Neural cell (in vitro differentiated cells): ENCODE measurements around the gene SLIT3. TPM values are rescaled to one million over a fixed set of nuclear protein-coding genes. Genes with fewer than 3 reads are reported as not detected.

ENCODE experiments used
- H2AFZ ChIP-seq: fragments of 200-600, 300-800 bp; sonication (generic), shearing (Covaris generic); 2 replicates; pipeline ENCODE4 v1.6.0; 2014; ENCODE audit warnings: low read depth, mild to moderate bottlenecking, antibody characterized with exemption, low read length, moderate library complexity
- H3F3A ChIP-seq: fragments of 200-600 bp; shearing (Covaris generic); 2 replicates; pipeline ENCODE4 v1.6.1; 2016; ENCODE audit warnings: mild to moderate bottlenecking, moderate library complexity, mixed read lengths, antibody characterized with exemption, low read length; ENCODE audit not compliant: insufficient read depth, poor library complexity, severe bottlenecking
- H3K27ac ChIP-seq: fragments of 200-600, 300-800 bp; sonication (generic), shearing (Covaris generic); 2 replicates; pipeline ENCODE4 v1.5.1; 2014; ENCODE audit warnings: mild to moderate bottlenecking, low read length, moderate library complexity
- H3K27me3 ChIP-seq: fragments of 300-800, 200-600 bp; sonication (generic), shearing (Covaris generic); 2 replicates; pipeline ENCODE4 v1.6.0; 2014; ENCODE audit warnings: mild to moderate bottlenecking, low read depth, low read length, moderate library complexity; ENCODE audit not compliant: insufficient read depth
- H3K36me3 ChIP-seq: fragments of 300-800, 200-600 bp; sonication (generic), shearing (Covaris generic); 2 replicates; pipeline ENCODE4 v1.5.1; 2014; ENCODE audit warnings: mild to moderate bottlenecking, antibody characterized with exemption, low read length, moderate library complexity; ENCODE audit not compliant: insufficient read depth
- H3K4me2 ChIP-seq: fragments of 300-800, 200-600 bp; sonication (generic), shearing (Covaris generic); 2 replicates; pipeline ENCODE4 v1.6.0; 2014; ENCODE audit warnings: mild to moderate bottlenecking, low read length
- H3K4me3 ChIP-seq: fragments of 300-800, 200-600 bp; sonication (generic), shearing (Covaris generic); 2 replicates; pipeline ENCODE4 v1.5.1; 2014; ENCODE audit warnings: mild to moderate bottlenecking, low read length, moderate library complexity
- H3K79me2 ChIP-seq: fragments of 200-600 bp; shearing (Covaris generic); replicated peaks from 2 replicates; pipeline ENCODE4 v1.6.0; 2014; ENCODE audit warnings: mild to moderate bottlenecking, low read length, moderate library complexity; ENCODE audit not compliant: insufficient read depth
- H3K9ac ChIP-seq: fragments of 300-800, 200-600 bp; sonication (generic), shearing (Covaris generic); 2 replicates; pipeline ENCODE4 v1.6.1; 2016; ENCODE audit warnings: mild to moderate bottlenecking, low read length, mixed read lengths
- H3K9me2 ChIP-seq: fragments of 200-600 bp; shearing (Covaris generic); 2 replicates; pipeline ENCODE4 v1.6.1; 2016; ENCODE audit warnings: mild to moderate bottlenecking, low read length, mixed read lengths; ENCODE audit not compliant: insufficient read depth
- H3K9me3 ChIP-seq: fragments of 200-600, 300-800 bp; sonication (generic), shearing (Covaris generic); 2 replicates; pipeline ENCODE4 v1.6.1; 2016; ENCODE audit warnings: mild to moderate bottlenecking, mixed run types, low read length, moderate library complexity, mixed read lengths
- H4K20me1 ChIP-seq: fragments of 200-600 bp; shearing (Covaris generic); 2 replicates; pipeline ENCODE4 v1.6.1; 2016; ENCODE audit warnings: mild to moderate bottlenecking, mixed run types; ENCODE audit not compliant: insufficient read depth
- CTCF ChIP-seq: fragments of 450-650 bp; IDR thresholded peaks from 2 replicates; pipeline ENCODE4 v1.5.1; 2014; ENCODE audit warnings: antibody characterized with exemption, mild to moderate bottlenecking, moderate library complexity; ENCODE audit not compliant: poor library complexity, severe bottlenecking
- REST ChIP-seq: IDR thresholded peaks from 2 replicates; pipeline ENCODE4 v1.6.1; 2012; ENCODE audit warnings: borderline replicate concordance
- SMC3 ChIP-seq: fragments of 450-650 bp; conservative IDR thresholded peaks from 2 replicates; pipeline ENCODE4 v1.6.1; 2014; ENCODE audit warnings: antibody characterized with exemption, mild to moderate bottlenecking, moderate library complexity; ENCODE audit not compliant: poor library complexity
- TAF1 ChIP-seq: IDR thresholded peaks from 2 replicates; pipeline ENCODE4 v1.6.1; 2012; ENCODE audit warnings: low read depth
- polyA plus RNA-seq: library from polyadenylated mRNA; depleted of rRNA; stranded (reverse); fragments of >200 nt; gene quantifications from 2 replicates; pipeline ENCODE4 v1.2.3, GENCODE V29; 2014

SLIT3 gene
- polyA plus RNA-seq, 1 donor from 2014 or later, result 1.2 TPM

- H2AFZ ChIP-seq, result no peak overlapping the region
- no peak overlapping the region for H3K4me2 ChIP-seq
- no peak overlapping the region for H3K4me3 ChIP-seq
- H3K9me3 ChIP-seq, result no peaks in the 10 kb centered on the region
- no peak overlapping the region for H3K9ac ChIP-seq
- H3K27ac ChIP-seq, result no peak overlapping the region
- no peaks in the 10 kb centered on the region for H3F3A ChIP-seq
- no peaks in the 10 kb centered on the region for H4K20me1 ChIP-seq
- H3K36me3 ChIP-seq, result no peaks in the 10 kb centered on the region
- no peaks in the 10 kb centered on the region for H3K27me3 ChIP-seq
- no peaks in the 10 kb centered on the region for H3K79me2 ChIP-seq
- no peaks in the 10 kb centered on the region for H3K9me2 ChIP-seq
- TF ChIP-seq SMC3, result no peak
Observed at GRCh38 chr5:169119288-169120048, 181.5 kb downstream of the SLIT3 start.

- Histone ChIP-seq H3K36me3 (no peaks in the 10 kb centered on the region), H3K79me2 (no peaks in the 10 kb centered on the region), H3K4me2 (no peak overlapping the region), H3K9me2 (no peaks in the 10 kb centered on the region), H3K27me3 (no peaks in the 10 kb centered on the region), H3K9ac (no peak overlapping the region), H2AFZ (no peak overlapping the region), H3K9me3 (no peaks in the 10 kb centered on the region), H4K20me1 (no peaks in the 10 kb centered on the region), H3K27ac (no peak overlapping the region), H3K4me3 (no peak overlapping the region), H3F3A (no peaks in the 10 kb centered on the region)
- no peak for TF ChIP-seq TAF1
Observed at GRCh38 chr5:169116961-169117461, 183.9 kb downstream of the SLIT3 start.

- H3K9me2 ChIP-seq, result no peaks in the 10 kb centered on the region
- no peaks in the 10 kb centered on the region for H3K36me3 ChIP-seq
- H3K9me3 ChIP-seq, result no peaks in the 10 kb centered on the region
- H3F3A ChIP-seq, result no peaks in the 10 kb centered on the region
- H3K4me2 ChIP-seq, result no peak overlapping the region
- no peaks in the 10 kb centered on the region for H3K27me3 ChIP-seq
- no peak overlapping the region for H3K4me3 ChIP-seq
- TF ChIP-seq REST, result no peak
- TF ChIP-seq CTCF, result no peak
- TF ChIP-seq SMC3, result no peak
- no peak for TF ChIP-seq TAF1
- H4K20me1 ChIP-seq, result no peaks in the 10 kb centered on the region
- no peaks in the 10 kb centered on the region for H3K79me2 ChIP-seq
- H3K27ac ChIP-seq, result no peak overlapping the region
- H2AFZ ChIP-seq, result no peak overlapping the region
- no peak overlapping the region for H3K9ac ChIP-seq
Observed at GRCh38 chr5:169115461-169116124, 185.3 kb downstream of the SLIT3 start.
